Measurements from ENCODE around the gene RFX2. TPM values are rescaled to one million over a fixed set of nuclear protein-coding genes. Genes with fewer than 3 reads are reported as not detected.

Gene RFX2
- total RNA-seq, 4 donors from 2014 or later = 8.1 to 93.0 (median 20.4) TPM

- no peak for TF ChIP-seq CTCF (IDR thresholded peaks at IDR 0.05)
- DNase-seq (ENCODE audit: low spot score) (no peak), ATAC-seq (ENCODE audit: low FRiP score) (no peak)
Observed at GRCh38 chr19:6005321-6006069, 104.8 kb downstream of the RFX2 start.

GRCh38 chr19:6003976-6004375, 106.3 kb downstream of the RFX2 start:
- no peak for TF ChIP-seq CTCF (IDR thresholded peaks at IDR 0.05)
- no peak for ATAC-seq (ENCODE audit: low FRiP score)

GRCh38 chr19:6002591-6002990, 107.7 kb downstream of the RFX2 start:
- no peak for TF ChIP-seq CTCF (IDR thresholded peaks at IDR 0.05)
- no peak for ATAC-seq (ENCODE audit: low FRiP score)

More at GRCh38 chr19:6003976-6004375, 106.3 kb downstream of the RFX2 start:
- no peak for DNase-seq (ENCODE audit: low spot score)

GRCh38 chr19:6000228-6000847, 110.0 kb downstream of the RFX2 start:
- no peak for ATAC-seq (ENCODE audit: low FRiP score)
- TF ChIP-seq CTCF (IDR thresholded peaks at IDR 0.05) = no peak

More at GRCh38 chr19:6002591-6002990, 107.7 kb downstream of the RFX2 start:
- DNase-seq (ENCODE audit: low spot score) = no peak

GRCh38 chr19:5999693-6000092, 110.6 kb downstream of the RFX2 start:
- no peak for ATAC-seq (ENCODE audit: low FRiP score)
- DNase-seq (ENCODE audit: low spot score) = no peak
- no peak for TF ChIP-seq CTCF (IDR thresholded peaks at IDR 0.05)

More at GRCh38 chr19:6000228-6000847, 110.0 kb downstream of the RFX2 start:
- DNase-seq (ENCODE audit: low spot score) = no peak

GRCh38 chr19:5997371-5997770, 112.9 kb downstream of the RFX2 start:
- DNase-seq (ENCODE audit: low spot score) (no peak), ATAC-seq (ENCODE audit: low FRiP score) (no peak)
- TF ChIP-seq CTCF (IDR thresholded peaks at IDR 0.05) = no peak

Data from omental fat pad (tissue), 4 donors.